Pons (tissue), 1 donor: ENCODE results near the gene HIGD1B.

Experiments used
- DNase-seq: peaks from one replicate; pipeline ENCODE4 v3.0.0-alpha.2; 2016; ENCODE audit warnings: low spot score

The HIGD1B gene

DNA sequence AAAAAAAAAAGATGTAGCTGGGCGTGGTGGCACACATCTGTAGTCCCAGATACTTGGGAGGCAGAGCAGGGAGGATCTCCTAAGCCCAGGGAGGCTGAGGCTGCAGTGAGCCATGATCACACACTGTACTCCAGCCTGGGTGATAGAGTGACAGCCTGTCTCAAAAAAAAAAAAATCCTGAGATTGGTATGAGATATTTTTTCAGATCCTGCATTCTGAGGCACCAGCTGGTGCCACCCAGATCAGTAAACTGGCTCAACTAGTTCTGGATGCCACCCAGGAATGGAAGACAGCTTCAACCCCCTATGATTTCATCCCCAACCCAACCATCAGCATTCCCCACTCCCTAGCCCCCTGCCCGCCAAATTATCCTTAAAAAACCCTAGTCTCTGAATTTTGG, 10.5 kb upstream of the HIGD1B start:
- DNase-seq, result no peak

GRCh38 chr17:44840274-44840673, 7.4 kb upstream of the HIGD1B start:
- DNase-seq, result no peak

- DNase-seq, result no peak
These were observed 6.7 kb upstream of the HIGD1B start for GRCh38 chr17:44840936-44841335.

DNA sequence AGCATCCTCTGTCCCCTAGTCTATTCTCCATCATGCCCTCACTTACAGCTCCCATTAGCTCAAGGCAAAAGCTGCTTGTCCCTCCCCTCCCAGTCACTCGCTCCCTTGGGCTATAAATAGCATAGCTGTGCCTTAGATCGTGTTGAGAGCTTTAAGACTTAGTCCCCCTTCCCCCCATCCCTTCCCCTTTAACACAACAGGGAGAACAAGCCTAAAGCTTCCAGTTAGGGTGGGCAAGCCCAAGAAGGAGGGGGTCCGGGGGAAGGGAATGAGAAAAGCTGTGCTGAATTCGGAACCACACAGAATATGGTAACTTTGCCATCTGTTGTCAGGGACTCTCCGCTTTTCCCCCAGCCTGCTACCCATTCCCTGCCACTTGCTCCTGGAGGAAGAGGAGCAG, 4.9 kb upstream of the HIGD1B start:
- no peak for DNase-seq

DNA sequence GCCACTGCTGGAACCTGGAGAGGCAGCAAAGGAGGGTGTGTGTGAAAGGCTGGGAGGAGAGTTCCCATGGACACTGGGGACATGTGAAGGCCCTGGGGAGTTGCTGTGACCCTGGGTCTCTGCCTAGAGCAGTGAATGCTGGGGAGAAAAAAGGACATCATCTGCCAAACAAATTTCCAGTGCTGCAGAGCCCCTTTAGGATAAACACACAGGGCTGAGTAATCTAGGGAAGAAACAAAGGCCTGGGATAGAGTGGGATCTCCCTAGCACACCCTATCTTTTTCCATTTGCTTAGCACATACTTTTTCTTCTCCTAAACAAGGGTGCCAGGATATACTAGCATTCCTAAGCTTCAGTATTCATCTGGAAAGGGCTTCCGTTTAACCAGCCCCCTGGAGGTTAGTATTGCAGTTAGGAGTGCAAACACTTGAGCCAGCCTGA, 3.3 kb upstream of the HIGD1B start:
- no peak for DNase-seq

DNA sequence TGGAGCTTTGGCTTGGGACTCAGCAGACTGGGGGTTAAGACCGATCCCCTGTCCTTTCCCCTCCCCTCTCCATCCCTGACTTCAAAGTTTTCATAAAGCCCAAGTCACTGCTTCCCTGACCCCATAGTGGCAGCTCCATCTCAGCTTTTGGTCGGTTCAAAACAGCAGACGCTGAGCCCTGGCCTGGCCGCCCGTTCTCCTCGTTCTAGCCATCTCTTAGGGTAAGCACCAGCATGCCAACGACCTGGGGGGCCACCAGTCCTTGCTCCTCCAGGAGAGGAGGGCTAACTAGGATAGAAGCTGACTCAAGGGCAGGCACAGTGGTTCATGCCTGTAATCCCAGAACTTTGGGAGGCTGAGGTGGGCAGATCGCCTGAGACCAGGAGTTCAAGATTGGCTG, 1.5 kb upstream of the HIGD1B start:
- no peak for DNase-seq

DNA sequence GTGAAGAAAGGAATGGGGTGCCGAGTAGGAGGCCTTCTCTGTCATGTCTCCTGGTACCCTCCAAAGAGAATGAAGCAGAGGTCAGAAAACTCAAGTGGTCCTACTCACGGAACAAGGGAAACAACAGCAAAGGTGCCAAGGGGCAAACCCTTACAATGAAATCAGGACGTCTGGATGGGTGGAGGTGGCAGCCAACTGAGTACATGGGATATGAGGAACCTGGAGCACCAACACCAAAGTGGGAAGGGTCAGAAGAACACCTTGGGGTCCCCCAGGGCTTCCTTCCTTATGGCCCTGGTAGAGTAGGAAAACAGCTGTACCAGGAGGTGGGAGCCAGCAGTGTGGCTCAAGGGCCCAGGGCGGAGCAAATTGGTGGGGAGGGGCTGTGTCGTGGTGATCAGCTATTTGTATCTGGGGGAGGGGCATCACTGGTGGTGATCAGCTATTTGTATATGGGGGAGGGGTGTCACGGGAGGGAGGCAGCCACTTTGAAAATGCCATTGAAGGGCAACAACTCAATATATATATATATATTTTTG, 643 bp downstream of the HIGD1B start:
- no peak for DNase-seq

DNA sequence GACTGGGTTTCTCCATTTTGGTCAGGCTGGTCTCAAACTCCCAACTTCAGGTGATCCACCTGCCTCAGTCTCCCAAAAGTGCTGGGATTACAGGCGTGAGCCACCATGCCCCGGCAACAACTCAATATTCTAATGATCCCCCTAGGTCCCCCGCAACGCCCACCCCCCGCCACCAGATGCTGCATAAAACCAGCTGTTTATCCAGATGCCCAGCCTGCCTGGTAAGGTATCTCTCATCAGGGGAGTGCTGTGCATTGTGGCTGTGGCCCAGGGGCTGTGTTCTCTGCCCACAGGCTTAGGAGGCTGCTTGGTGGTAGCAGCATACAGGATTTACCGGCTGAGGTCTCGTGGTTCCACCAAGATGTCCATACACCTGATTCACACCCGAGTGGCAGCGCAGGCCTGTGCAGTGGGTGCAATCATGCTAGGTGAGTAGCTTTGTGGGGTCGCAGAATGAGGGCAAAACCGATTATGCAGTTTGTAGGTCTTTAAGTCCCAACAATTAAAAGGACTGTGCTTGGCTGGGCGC, 1.3 kb downstream of the HIGD1B start:
- DNase-seq, result no peak

GRCh38 chr17:44850025-44850424, 2.3 kb downstream of the HIGD1B start:
- no peak for DNase-seq

GRCh38 chr17:44850612-44851011, 2.9 kb downstream of the HIGD1B start:
- no peak for DNase-seq

DNA sequence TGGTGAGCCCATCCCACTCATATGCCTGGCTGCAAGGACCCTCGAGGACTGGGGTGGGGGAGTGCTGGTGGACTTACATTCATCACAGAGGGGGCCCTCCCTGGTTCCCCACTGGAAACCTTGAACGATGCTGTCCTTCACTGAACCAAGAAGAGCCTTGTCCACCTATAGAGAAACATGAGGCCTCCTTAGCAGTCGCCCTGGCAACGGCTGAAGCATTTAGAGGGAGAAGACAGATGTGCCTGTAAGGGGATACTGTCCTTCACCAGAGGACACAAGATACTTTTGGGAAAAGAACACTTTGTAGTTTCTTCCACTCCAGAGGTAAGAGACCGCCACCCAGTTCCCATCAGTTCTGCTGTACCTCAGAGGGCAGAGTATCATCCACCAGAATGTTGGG, 6.5 kb downstream of the HIGD1B start:
- DNase-seq, result no peak

DNA sequence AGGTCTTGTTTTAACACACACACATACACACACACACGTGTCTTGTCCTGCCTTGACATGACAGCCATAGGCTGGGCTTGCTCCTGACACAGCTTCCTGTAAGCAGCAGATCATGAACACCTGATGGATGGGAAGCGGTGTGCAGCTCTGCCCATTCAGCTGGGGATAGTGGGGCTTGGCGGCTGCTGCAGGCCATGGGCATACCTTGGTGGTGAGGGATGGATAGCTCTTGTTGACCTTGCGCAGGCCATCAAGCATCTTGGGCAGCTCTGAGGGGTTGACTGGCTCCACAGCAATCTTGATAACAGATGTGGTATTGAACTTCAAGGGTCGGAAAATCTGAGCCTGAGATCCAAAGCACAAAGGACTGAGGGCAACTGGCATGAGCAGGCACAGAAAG, 12.0 kb downstream of the HIGD1B start:
- no peak for DNase-seq

DNA sequence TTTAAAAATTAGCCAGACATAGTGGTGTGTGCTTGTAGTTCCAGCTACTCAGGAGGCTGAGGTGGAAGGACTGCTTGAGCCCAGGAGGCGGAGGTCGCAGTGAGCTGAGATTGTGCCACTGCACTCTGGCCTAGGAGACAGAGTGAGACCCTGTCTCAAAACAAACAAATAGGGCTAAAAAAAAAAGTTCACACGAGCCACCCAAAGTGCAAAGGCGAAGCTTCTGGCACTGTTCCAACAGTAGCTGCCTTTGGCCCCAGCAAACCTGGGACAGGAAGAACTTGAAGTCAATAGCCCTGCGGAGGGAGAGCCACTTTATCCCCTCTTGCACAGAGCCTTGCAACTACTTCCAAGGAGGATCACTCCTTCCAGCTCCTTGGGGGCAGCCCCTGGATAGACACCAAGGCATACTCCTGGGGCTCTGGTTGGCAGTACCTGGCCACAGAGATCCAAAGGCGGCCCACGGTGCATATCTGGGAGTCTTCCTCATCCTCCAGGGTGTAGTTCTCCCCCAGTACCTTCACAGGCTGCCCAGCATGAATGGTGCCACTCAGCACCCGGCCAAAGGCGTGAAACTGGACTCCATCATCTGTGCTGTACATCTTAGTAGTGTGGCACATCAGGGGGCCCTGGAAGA, 14.7 kb downstream of the HIGD1B start:
- DNase-seq, result no peak

DNA sequence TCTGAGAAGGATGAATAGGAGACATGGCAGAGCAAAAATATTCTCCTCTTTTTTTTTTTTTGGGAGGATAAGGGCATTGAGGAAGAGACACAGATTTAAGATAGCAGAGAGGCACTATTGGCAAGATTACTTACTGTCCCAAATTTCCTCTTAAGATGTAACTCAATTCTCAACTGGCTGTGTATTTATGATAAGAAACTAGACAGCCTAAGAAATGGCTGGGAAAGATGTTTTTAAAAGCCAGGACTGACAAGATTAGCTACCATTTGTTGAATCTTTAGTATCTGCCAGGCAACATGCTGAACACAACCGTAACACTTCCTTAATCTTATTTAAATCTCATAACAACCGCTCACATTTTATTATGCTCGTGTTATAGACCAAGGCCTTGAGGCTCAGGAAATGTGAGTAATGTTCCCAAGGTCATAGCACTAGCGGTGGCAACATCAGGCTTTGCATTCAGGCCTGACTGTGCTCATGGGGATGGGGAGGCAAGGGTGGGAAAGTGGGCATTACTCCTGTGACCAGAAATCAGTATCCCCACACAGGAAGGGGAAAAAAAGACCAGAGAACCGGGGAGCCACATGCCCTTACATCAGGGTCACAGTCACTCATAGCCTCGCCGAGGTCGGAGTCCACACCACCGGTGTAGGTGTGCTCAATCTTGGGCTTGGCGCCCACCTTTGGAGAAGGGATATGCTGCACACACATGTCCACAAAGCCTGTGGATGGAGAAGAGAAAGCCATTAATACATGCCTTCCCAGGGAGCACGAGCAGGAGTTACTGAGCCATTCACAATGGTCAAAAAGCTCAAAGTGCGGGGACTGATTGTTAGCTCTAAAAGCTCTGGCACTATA, 15.6 kb downstream of the HIGD1B start:
- DNase-seq, result no peak

- DNase-seq, result no peak
These were observed 17.1 kb downstream of the HIGD1B start for GRCh38 chr17:44864831-44865230.

DNA sequence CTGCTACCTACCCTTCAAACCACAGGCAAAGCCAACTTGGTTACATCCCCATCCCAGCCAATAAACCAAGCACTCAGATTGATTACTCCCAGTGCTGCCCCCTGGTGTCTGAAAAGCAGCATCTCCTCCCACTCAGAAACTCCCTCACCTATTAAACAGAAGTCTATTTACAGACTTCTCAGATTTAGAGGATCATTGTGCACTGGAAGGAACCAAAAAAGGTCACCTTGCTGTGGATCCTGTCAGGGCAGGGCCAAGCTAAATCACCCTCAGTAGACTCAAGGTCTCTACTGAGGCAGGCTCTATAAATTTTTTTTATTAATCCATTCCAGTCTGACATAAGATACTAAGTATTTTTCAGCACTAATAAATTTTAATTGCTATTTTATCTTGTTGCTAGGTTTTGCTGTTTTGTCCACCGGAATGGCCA, 17.6 kb downstream of the HIGD1B start:
- DNase-seq, result peak; percentile 58

GRCh38 chr17:44865931-44866330, 18.2 kb downstream of the HIGD1B start:
- no peak for DNase-seq

DNA sequence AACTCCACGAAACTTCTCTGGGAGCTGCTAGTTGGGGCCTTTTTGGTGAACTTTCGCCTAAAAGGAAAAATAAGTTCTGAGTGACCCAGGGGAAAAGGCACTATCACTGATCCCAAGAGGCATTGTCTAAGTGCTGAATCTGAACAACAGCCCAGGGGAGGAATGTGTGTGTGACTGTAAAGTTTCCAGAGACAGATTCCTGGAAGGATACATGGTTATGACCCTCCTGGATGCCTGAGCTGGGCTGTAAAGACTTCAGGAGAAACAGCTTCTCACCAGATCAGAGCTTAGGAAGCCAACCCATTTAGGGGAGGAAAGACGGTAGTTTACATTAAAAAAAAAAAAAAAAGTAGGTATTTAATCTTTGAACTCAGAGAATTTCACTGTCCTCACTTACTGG, 20.2 kb downstream of the HIGD1B start:
- no peak for DNase-seq

DNA sequence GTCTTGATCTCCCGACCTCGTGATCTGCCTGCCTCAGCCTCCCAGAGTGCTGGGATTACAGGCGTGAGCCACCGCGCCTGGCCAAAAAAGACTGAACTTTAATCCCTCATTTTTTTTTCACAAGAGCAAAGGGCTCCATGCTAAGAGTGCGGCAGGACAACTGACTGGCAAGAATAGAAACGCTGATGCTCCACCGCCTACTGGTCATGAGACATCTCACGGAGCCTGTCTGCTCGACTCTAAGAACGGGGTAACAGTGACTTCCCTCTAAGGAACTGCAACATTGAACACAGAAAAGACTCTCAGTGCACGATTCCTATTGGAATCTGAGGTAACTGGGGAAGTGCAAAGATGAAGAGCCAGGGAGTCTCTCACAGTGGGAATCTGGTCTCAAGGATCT, 23.9 kb downstream of the HIGD1B start:
- no peak for DNase-seq

- no peak for DNase-seq
These were observed 24.6 kb downstream of the HIGD1B start for GRCh38 chr17:44872131-44872768.

DNA sequence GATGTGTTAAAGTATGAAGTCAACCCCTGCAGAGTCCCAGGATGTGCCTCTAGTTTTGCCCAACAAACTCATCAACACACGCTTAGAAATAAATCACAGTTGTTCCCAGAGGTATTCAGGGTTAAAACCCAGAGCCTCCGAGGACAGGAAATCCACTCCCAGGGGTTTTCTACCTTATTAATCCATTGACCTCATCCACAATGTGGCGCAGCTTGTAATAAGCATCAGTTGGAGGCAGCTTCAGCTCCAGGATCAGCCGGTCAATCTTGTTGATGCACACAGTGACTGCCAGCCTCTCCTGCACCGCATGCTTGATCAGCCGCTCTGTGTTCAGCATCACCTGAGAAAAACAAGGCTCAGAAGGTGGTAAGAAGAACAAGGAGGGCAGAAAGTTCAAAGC, 28.1 kb downstream of the HIGD1B start:
- no peak for DNase-seq

GRCh38 chr17:44877121-44877520, 29.4 kb downstream of the HIGD1B start:
- no peak for DNase-seq
